ENCODE measurements around the gene CDK3.
A peak's percentile ranks its signal among the peaks of the same experiment; 100 is the strongest.

CDK3 gene

DNA sequence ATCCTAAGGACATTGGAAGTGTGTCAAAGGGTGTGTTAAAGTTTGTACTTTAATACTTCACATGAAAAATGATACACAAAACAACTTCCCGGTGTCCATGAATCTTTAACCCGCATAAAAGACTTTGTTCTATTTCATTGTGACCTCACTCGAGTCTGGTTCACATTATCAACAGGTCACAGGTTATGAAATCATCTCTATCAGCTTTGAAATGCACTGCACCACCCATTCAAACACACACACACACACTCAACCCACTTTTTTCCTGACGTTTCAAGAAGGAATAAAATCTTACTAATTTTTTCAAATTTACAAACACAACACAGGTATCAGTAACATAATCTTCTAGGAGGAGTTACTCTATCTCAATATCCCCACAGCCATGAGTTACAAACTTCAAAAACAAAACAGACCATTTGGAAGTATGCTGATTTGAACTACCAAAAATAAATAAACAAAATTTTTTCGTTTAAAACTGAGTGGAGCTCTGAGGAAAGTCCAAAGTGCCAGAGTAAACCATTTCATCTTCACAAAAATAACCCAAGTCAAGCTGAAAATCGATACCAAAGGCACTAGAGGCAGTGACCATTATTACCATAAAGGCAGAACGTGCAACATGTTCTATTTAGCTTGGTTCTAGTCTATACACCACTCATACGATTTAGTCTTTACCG lies 24.3 kb upstream of the CDK3 start:
- TF ChIP-seq POLR2AphosphoS5 (IDR thresholded peaks at IDR 0.05; ENCODE audit: low read depth, low read length) (no peak), FOXP2 (optimal IDR thresholded peaks at IDR 0.05; ENCODE audit: borderline replicate concordance, extremely low read depth, extremely low read length, insufficient read depth) (no peak), TAF1 (IDR thresholded peaks at IDR 0.05; ENCODE audit: borderline replicate concordance, insufficient read depth, low read length) (no peak), SIN3A (IDR thresholded peaks at IDR 0.05; ENCODE audit: borderline replicate concordance, insufficient read depth, low read length) (no peak)
- TF ChIP-seq, protein P1, sequence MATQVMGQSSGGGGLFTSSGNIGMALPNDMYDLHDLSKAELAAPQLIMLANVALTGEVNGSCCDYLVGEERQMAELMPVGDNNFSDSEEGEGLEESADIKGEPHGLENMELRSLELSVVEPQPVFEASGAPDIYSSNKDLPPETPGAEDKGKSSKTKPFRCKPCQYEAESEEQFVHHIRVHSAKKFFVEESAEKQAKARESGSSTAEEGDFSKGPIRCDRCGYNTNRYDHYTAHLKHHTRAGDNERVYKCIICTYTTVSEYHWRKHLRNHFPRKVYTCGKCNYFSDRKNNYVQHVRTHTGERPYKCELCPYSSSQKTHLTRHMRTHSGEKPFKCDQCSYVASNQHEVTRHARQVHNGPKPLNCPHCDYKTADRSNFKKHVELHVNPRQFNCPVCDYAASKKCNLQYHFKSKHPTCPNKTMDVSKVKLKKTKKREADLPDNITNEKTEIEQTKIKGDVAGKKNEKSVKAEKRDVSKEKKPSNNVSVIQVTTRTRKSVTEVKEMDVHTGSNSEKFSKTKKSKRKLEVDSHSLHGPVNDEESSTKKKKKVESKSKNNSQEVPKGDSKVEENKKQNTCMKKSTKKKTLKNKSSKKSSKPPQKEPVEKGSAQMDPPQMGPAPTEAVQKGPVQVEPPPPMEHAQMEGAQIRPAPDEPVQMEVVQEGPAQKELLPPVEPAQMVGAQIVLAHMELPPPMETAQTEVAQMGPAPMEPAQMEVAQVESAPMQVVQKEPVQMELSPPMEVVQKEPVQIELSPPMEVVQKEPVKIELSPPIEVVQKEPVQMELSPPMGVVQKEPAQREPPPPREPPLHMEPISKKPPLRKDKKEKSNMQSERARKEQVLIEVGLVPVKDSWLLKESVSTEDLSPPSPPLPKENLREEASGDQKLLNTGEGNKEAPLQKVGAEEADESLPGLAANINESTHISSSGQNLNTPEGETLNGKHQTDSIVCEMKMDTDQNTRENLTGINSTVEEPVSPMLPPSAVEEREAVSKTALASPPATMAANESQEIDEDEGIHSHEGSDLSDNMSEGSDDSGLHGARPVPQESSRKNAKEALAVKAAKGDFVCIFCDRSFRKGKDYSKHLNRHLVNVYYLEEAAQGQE (IDR thresholded peaks at IDR 0.05; ENCODE audit: insufficient read depth in 1 of 2, low read depth in 2 of 2, low read length in 2 of 2), result no peak

DNA sequence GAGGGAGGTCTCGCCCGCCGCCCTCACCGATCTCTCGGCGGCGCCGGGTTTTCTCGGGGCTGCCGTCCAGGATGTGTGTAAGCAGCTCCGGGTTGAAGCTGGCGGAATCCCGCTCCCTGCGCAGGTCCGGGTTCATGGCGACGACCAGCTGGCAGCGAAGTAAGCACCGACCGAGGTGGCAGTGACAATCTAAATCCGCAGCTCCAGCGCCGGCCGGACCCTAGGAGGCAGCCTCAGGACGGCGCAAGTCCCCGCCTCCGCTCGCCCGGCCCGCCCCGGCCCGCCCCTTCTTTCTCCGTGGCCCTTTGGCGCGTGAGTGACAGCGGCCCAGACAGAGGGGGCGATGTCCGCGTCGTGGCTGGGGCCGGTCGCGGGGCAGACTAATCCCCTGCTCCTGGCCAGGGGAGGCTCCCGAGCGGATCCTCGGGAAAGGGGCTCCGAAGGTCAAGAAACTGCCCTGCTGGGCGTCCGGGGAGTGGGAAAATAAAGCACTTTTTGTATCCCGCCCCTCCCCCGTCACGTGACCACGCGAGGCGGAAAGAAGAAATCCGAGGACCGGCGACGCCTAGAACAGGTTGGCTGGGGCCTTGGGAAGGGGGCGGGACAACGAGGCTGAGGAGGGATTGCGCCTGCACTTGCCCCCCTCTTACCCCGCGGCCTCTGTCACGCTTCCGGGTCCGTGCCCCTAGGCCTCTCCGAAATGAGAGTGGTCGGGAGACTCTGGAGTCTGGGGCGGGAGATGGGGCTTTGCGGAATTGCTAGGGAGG lies 21.5 kb upstream of the CDK3 start, which contains the start of the genes ACOX1 and TEN1:
ACOX1 (minus strand) TSS at position 229 of the 767 bp plus-strand sequence; CDS start at position 136, 93 bp downstream.
TEN1 (plus strand) TSS at position 303 of the 767 bp plus-strand sequence. CDS start 6,953 bp downstream, outside the sequence.
- TF ChIP-seq FOXP2 (optimal IDR thresholded peaks at IDR 0.05; ENCODE audit: borderline replicate concordance, extremely low read depth, extremely low read length, insufficient read depth) (peak; percentile 79), POLR2AphosphoS5 (IDR thresholded peaks at IDR 0.05; ENCODE audit: low read depth, low read length) (peak; percentile 87), SIN3A (IDR thresholded peaks at IDR 0.05; ENCODE audit: borderline replicate concordance, insufficient read depth, low read length) (peak; percentile 60; the same call in 1 of the 2 replicates), TAF1 (IDR thresholded peaks at IDR 0.05; ENCODE audit: borderline replicate concordance, insufficient read depth, low read length) (peak; percentile 87; the same call in 1 of the 2 replicates)
- TF ChIP-seq, protein P1 (IDR thresholded peaks at IDR 0.05; ENCODE audit: insufficient read depth in 1 of 2, low read depth in 2 of 2, low read length in 2 of 2), result no peak; a peak in 1 of 4 replicates

DNA sequence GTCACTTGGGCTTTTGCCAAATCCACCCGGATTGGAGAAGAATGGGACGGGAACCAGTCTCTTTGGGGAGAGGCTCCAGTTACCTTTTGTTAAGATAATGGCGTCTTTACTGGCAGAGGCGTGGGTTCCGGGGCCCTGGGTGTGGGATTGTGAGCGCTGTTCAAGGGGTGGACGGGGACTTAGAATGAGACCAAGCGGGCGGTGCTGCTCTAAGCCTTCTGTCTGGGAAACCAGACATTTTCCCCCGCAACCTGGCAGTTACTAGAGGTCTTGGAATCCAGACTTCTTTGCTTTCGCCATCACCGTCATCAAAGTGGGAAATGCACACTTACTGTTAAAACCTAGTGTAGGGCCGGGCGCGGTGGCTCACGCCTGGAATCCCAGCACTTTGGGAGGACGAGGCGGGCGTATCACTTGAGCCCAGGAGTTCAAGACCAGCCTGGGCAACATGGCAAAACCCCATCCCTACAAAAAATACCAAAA lies 20.9 kb upstream of the CDK3 start:
- TF ChIP-seq POLR2AphosphoS5 (IDR thresholded peaks at IDR 0.05; ENCODE audit: low read depth, low read length) (no peak), TAF1 (IDR thresholded peaks at IDR 0.05; ENCODE audit: borderline replicate concordance, insufficient read depth, low read length) (no peak), SIN3A (IDR thresholded peaks at IDR 0.05; ENCODE audit: borderline replicate concordance, insufficient read depth, low read length) (no peak), FOXP2 (optimal IDR thresholded peaks at IDR 0.05; ENCODE audit: borderline replicate concordance, extremely low read depth, extremely low read length, insufficient read depth) (no peak)
- TF ChIP-seq, protein P1 (IDR thresholded peaks at IDR 0.05; ENCODE audit: insufficient read depth in 1 of 2, low read depth in 2 of 2, low read length in 2 of 2), result no peak

DNA sequence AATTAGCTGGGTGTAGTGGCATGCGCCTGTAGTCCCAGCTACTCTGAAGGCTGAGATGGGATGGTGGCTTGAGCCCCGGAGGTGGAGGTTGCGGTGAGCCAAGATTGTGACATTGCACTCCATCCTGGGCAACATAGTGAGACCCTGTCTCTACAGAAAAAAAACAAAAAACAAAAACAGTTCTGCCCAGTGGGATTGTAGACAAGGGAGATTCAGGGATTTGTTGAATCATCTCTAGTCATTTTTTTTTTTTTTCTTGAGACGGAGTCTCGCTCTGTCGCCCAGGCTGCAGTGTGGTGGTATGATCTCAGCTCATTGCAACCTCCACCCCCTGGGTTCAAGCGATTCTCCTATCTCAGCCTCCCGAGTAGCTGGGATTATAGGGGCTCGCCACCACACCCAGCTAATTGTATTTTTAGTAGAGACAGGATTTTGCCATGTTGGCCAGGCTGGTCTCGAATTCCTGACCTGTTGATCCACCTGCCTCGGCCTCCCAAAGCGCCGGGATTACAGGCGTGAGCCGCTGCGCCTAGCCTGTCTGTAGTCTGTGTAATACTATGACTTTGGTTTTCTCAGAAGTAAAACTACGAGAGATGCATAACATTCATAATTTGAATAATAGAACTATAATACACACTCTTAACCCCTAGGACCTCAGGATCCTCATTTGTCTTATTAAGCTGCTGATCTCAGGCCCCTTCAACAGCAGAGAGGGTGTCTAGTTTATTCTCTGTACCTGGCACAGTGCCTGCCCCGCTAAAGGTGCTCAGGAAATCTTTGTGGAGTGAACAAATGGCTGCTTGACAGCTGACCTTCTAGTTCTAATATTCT lies 20.3 kb upstream of the CDK3 start:
- TF ChIP-seq FOXP2 (optimal IDR thresholded peaks at IDR 0.05; ENCODE audit: borderline replicate concordance, extremely low read depth, extremely low read length, insufficient read depth) (no peak), POLR2AphosphoS5 (IDR thresholded peaks at IDR 0.05; ENCODE audit: low read depth, low read length) (no peak), TAF1 (IDR thresholded peaks at IDR 0.05; ENCODE audit: borderline replicate concordance, insufficient read depth, low read length) (no peak), SIN3A (IDR thresholded peaks at IDR 0.05; ENCODE audit: borderline replicate concordance, insufficient read depth, low read length) (no peak)
- TF ChIP-seq, protein P1 (IDR thresholded peaks at IDR 0.05; ENCODE audit: insufficient read depth in 1 of 2, low read depth in 2 of 2, low read length in 2 of 2), result no peak

Data from PFSK-1 (cell line).